ENCODE data around the gene IL17REL. TPM values are rescaled to one million over a fixed set of nuclear protein-coding genes. Genes with fewer than 3 reads are reported as not detected.
A peak's percentile ranks its signal among the peaks of the same experiment; 100 is the strongest.

The IL17REL gene
- polyA plus RNA-seq, 1 experiment = not detected

GRCh38 chr22:50007057-50007511 lies 5.5 kb downstream of the IL17REL start:
- ChIA-PET POLR2A (no interaction called here), CTCF (interaction anchor here (1.4 kb wide), 1 partner anchor 77 kb away, joined by 5 read pairs; no protein-coding TSS in a partner anchor)
- no peak overlapping the region for H3K4me3 ChIP-seq (ENCODE audit: low read depth, low read length)
- H3K27me3 ChIP-seq (ENCODE audit: control insufficient read depth, insufficient read depth, low read length) = peaks cover 19% of the 10 kb centered on the region
- H3K36me3 ChIP-seq (ENCODE audit: control insufficient read depth, insufficient read depth, low read length) = no peaks in the 10 kb centered on the region
- DNase-seq (ENCODE audit: low read depth) = no peak
- no peak for TF ChIP-seq CTCF (IDR thresholded peaks at IDR 0.05; ENCODE audit: insufficient read depth, low read depth, low read length)

GRCh38 chr22:50004918-50005317 lies 7.6 kb downstream of the IL17REL start:
- Histone ChIP-seq H3K27me3 (ENCODE audit: control insufficient read depth, insufficient read depth, low read length) (peaks cover 5% of the 10 kb centered on the region), H3K36me3 (ENCODE audit: control insufficient read depth, insufficient read depth, low read length) (no peaks in the 10 kb centered on the region), H3K4me3 (ENCODE audit: low read depth, low read length) (no peak overlapping the region)
- CTCF ChIA-PET = interaction anchor here (1.4 to 2.6 kb wide), 2 partner anchors 11 to 15 kb away, joined by 4 to 10 read pairs; no protein-coding TSS in a partner anchor
- POLR2A ChIA-PET = no interaction called here
- TF ChIP-seq CTCF (IDR thresholded peaks at IDR 0.05; ENCODE audit: insufficient read depth, low read depth, low read length) = no peak
- no peak for DNase-seq (ENCODE audit: low read depth)

GRCh38 chr22:50002791-50003190 lies 9.8 kb downstream of the IL17REL start:
- no peak for DNase-seq (ENCODE audit: low read depth)
- no peak for TF ChIP-seq CTCF (IDR thresholded peaks at IDR 0.05; ENCODE audit: insufficient read depth, low read depth, low read length)
- POLR2A ChIA-PET = no interaction called here
- H3K4me3 ChIP-seq (ENCODE audit: low read depth, low read length) = no peak overlapping the region
- peaks cover 1% of the 10 kb centered on the region for H3K27me3 ChIP-seq (ENCODE audit: control insufficient read depth, insufficient read depth, low read length)
- CTCF ChIA-PET = interaction anchor here (2.1 to 3.1 kb wide), 3 partner anchors 10 to 73 kb away, joined by 8 to 10 read pairs (median 8); no protein-coding TSS in a partner anchor
- H3K36me3 ChIP-seq (ENCODE audit: control insufficient read depth, insufficient read depth, low read length) = no peaks in the 10 kb centered on the region

- CTCF ChIA-PET = interaction anchor here (1.0 to 3.1 kb wide), 4 partner anchors 8 to 71 kb away, joined by 3 to 10 read pairs (median 8); partner anchors contain the start of gene IL17REL
- Histone ChIP-seq H3K36me3 (ENCODE audit: control insufficient read depth, insufficient read depth, low read length) (no peaks in the 10 kb centered on the region), H3K4me3 (ENCODE audit: low read depth, low read length) (no peak overlapping the region), H3K27me3 (ENCODE audit: control insufficient read depth, insufficient read depth, low read length) (peaks cover 1% of the 10 kb centered on the region)
- POLR2A ChIA-PET = no interaction called here
- DNase-seq (ENCODE audit: low read depth) = no peak
- TF ChIP-seq CTCF (IDR thresholded peaks at IDR 0.05; ENCODE audit: insufficient read depth, low read depth, low read length) = 0 out of 2 replicates have a peak, but pooled peaks have one; percentile 3
Observed at GRCh38 chr22:50001388-50002231, 11.0 kb downstream of the IL17REL start.

GRCh38 chr22:50000587-50001387 lies 11.8 kb downstream of the IL17REL start:
- Histone ChIP-seq H3K4me3 (ENCODE audit: low read depth, low read length) (no peak overlapping the region), H3K27me3 (ENCODE audit: control insufficient read depth, insufficient read depth, low read length) (peaks cover 1% of the 10 kb centered on the region), H3K36me3 (ENCODE audit: control insufficient read depth, insufficient read depth, low read length) (no peaks in the 10 kb centered on the region)
- POLR2A ChIA-PET = no interaction called here
- CTCF ChIA-PET = interaction anchor here (1.0 to 3.1 kb wide), 3 partner anchors 12 to 29 kb away, joined by 3 to 8 read pairs (median 4); partner anchors contain the start of gene IL17REL
- no peak for DNase-seq (ENCODE audit: low read depth)
- no peak for TF ChIP-seq CTCF (IDR thresholded peaks at IDR 0.05; ENCODE audit: insufficient read depth, low read depth, low read length)
